ENCODE results near the gene NCL. TPM values are rescaled to one million over a fixed set of nuclear protein-coding genes. Genes with fewer than 3 reads are reported as not detected.

Gene NCL
- total and polyA plus RNA-seq, 2 of the 13 experiments (the other 11 are each of a cell fraction or from before 2014, with no cell fraction given): 105 to 779 TPM

- Histone ChIP-seq H4K20me1 (ENCODE audit: insufficient read depth, low read length) (no peaks in the 10 kb centered on the region), H3K27ac (ENCODE audit: extremely low read length, insufficient read depth, low read length) (no peak overlapping the region), H3K36me3 (replicated peaks in 1 of 2; ENCODE audit: control insufficient read depth in 1 of 2, insufficient read depth in 2 of 2, low read length in 2 of 2) (no peaks in the 10 kb centered on the region), H3K79me2 (ENCODE audit: insufficient read depth, low read length) (no peaks in the 10 kb centered on the region), H3K4me1 (ENCODE audit: insufficient read depth, low read length) (no peaks in the 10 kb centered on the region), H3K9ac (ENCODE audit: insufficient read depth, low read depth, low read length) (no peak overlapping the region), H3K9me3 (ENCODE audit: low read length) (peaks cover 3% of the 10 kb centered on the region), H3K4me2 (ENCODE audit: low read depth, low read length) (no peak overlapping the region), H3K4me3 (replicated peaks in 1 of 3; ENCODE audit: insufficient read depth in 1 of 3, low read depth in 2 of 3, low read length in 3 of 3) (no peak overlapping the region), H2AFZ (ENCODE audit: low read length) (no peak overlapping the region), H3K27me3 (ENCODE audit: control insufficient read depth in 1 of 2, insufficient read depth in 2 of 2, low read length in 2 of 2) (no peaks in the 10 kb centered on the region; a peak in 2 of 5 replicates)
- TF ChIP-seq IRF2 (CRISPR knock-in tag; IDR thresholded peaks at IDR 0.05): no peak
- no peak for TF ChIP-seq TAF15 (IDR thresholded peaks at IDR 0.05; ENCODE audit: low read depth, low read length, poor library complexity, severe bottlenecking)
- TF ChIP-seq ZNF800 (CRISPR knock-in tag; IDR thresholded peaks at IDR 0.05): no peak
- TF ChIP-seq ARNT (IDR thresholded peaks at IDR 0.05): no peak
- no peak for TF ChIP-seq TMF1 (CRISPR knock-in tag; IDR thresholded peaks at IDR 0.05; ENCODE audit: low read depth)
- no peak for TF ChIP-seq ZNF333 (CRISPR knock-in tag; IDR thresholded peaks at IDR 0.05; ENCODE audit: borderline replicate concordance)
- TF ChIP-seq GPN1 (CRISPR knock-in tag; IDR thresholded peaks at IDR 0.05; ENCODE audit: borderline replicate concordance): no peak
- intact Hi-C loops (cut with micrococcal nuclease; ENCODE audit: unreplicated experiment): no loop called here
- 71% methylated on average over 12 of the region's 13 CpGs for WGBS (ENCODE audit: low lambda C conversion rate)
- no peak for DNase-seq (ENCODE audit: low spot score)
- no peak for ATAC-seq
- no TSS peak for BruUV-seq (replicated peaks)
- ChIA-PET POLR2A (no interaction called here), CTCF (ENCODE audit: low intra/inter-chr PET ratio, low total read pairs) (no interaction called here)
- no peak for FAIRE-seq
- in situ Hi-C loops (cut with HindIII; ENCODE audit: extremely low pct_ligation_motif_present, low pct_unique_long_range_greater_than_20kb): no loop called here
Observed at GRCh38 chr2:231436957-231437356, 27.3 kb downstream of the NCL start.

GRCh38 chr2:231433990-231434389 lies 30.3 kb downstream of the NCL start:
- H3K4me3 ChIP-seq (replicated peaks in 1 of 3; ENCODE audit: insufficient read depth in 1 of 3, low read depth in 2 of 3, low read length in 3 of 3): no peak overlapping the region
- no peaks in the 10 kb centered on the region for H3K79me2 ChIP-seq (ENCODE audit: insufficient read depth, low read length)
- WGBS (ENCODE audit: low lambda C conversion rate): 79% methylated on average over 8 of the region's 8 CpGs
- no peaks in the 10 kb centered on the region for H4K20me1 ChIP-seq (ENCODE audit: insufficient read depth, low read length)
- TF ChIP-seq ZNF275 (CRISPR knock-in tag; IDR thresholded peaks at IDR 0.05; ENCODE audit: borderline replicate concordance): no peak
- TF ChIP-seq ZNF292 (CRISPR knock-in tag; IDR thresholded peaks at IDR 0.05; ENCODE audit: borderline replicate concordance, low read depth): no peak
- TF ChIP-seq CHCHD3 (CRISPR knock-in tag; IDR thresholded peaks at IDR 0.05): no peak
- TF ChIP-seq ZNF569 (CRISPR knock-in tag; IDR thresholded peaks at IDR 0.05; ENCODE audit: borderline replicate concordance): no peak
- TF ChIP-seq ZNF10 (CRISPR knock-in tag; IDR thresholded peaks at IDR 0.05; ENCODE audit: borderline replicate concordance, low read depth): no peak
- no peak for TF ChIP-seq ZNF891 (CRISPR knock-in tag; IDR thresholded peaks at IDR 0.05)
- TF ChIP-seq MYNN (CRISPR knock-in tag; IDR thresholded peaks at IDR 0.05; ENCODE audit: low read depth): no peak
- TF ChIP-seq YY1 (IDR thresholded peaks at IDR 0.05; ENCODE audit: insufficient read depth, insufficient replicate concordance, low read depth, low read length): no peak
- no peak for TF ChIP-seq ZNF160 (CRISPR knock-in tag; IDR thresholded peaks at IDR 0.05)
- TF ChIP-seq ESRRA (CRISPR knock-in tag; IDR thresholded peaks at IDR 0.05; ENCODE audit: low read depth): no peak
- H3K4me2 ChIP-seq (ENCODE audit: low read depth, low read length): no peak overlapping the region
- ATAC-seq (no peak), DNase-seq (ENCODE audit: low spot score) (no peak), FAIRE-seq (no peak)
- ChIA-PET POLR2A (no interaction called here), CTCF (ENCODE audit: low intra/inter-chr PET ratio, low total read pairs) (no interaction called here)
- no peak overlapping the region for H3K9ac ChIP-seq (ENCODE audit: insufficient read depth, low read depth, low read length)
- peaks cover 14% of the 10 kb centered on the region for H3K9me3 ChIP-seq (ENCODE audit: low read length)
- no peak overlapping the region for H3K27ac ChIP-seq (ENCODE audit: extremely low read length, insufficient read depth, low read length)
- no peaks in the 10 kb centered on the region; a peak in 1 of 5 replicates for H3K27me3 ChIP-seq (ENCODE audit: control insufficient read depth in 1 of 2, insufficient read depth in 2 of 2, low read length in 2 of 2)
- no peaks in the 10 kb centered on the region for H3K4me1 ChIP-seq (ENCODE audit: insufficient read depth, low read length)
- no TSS peak for BruUV-seq (replicated peaks)
- no peak overlapping the region for H2AFZ ChIP-seq (ENCODE audit: low read length)
- no peaks in the 10 kb centered on the region for H3K36me3 ChIP-seq (replicated peaks in 1 of 2; ENCODE audit: control insufficient read depth in 1 of 2, insufficient read depth in 2 of 2, low read length in 2 of 2)
- intact Hi-C loops (cut with micrococcal nuclease; ENCODE audit: unreplicated experiment): no loop called here
- in situ Hi-C loops (cut with HindIII; ENCODE audit: extremely low pct_ligation_motif_present, low pct_unique_long_range_greater_than_20kb): no loop called here

Data from HepG2 (cell line).